GM21390 (cell line): Measurements from ENCODE around the gene CERS6.
"Not testable (repeated sequence)": the region's sequence is repeated elsewhere in the genome, so short reads cannot be mapped to it uniquely, and the experiment has no call there.

ENCODE experiments used
- ATAC-seq: cut with Tn5 transposase; IDR thresholded peaks from one replicate; pipeline ENCODE4 v1.9.1; 2021; ENCODE audit not compliant: unreplicated experiment

Gene CERS6

GRCh38 chr2:168495524-168495923 lies 39.5 kb downstream of the CERS6 start:
- peak; percentile 88 for ATAC-seq

- ATAC-seq: no peak
Observed at GRCh38 chr2:168496906-168497305, 40.8 kb downstream of the CERS6 start.

- no peak for ATAC-seq
Observed at GRCh38 chr2:168499500-168499899, 43.4 kb downstream of the CERS6 start.

- ATAC-seq: no peak
Observed at GRCh38 chr2:168500516-168500915, 44.4 kb downstream of the CERS6 start.

GRCh38 chr2:168501466-168502065 lies 45.5 kb downstream of the CERS6 start:
- ATAC-seq: no peak

GRCh38 chr2:168502852-168503251 lies 46.8 kb downstream of the CERS6 start:
- ATAC-seq: not testable (repeated sequence)

GRCh38 chr2:168503901-168504300 lies 47.8 kb downstream of the CERS6 start:
- ATAC-seq: no peak

GRCh38 chr2:168504323-168504722 lies 48.3 kb downstream of the CERS6 start:
- no peak for ATAC-seq

GRCh38 chr2:168510125-168510756 lies 54.2 kb downstream of the CERS6 start:
- ATAC-seq: no peak

- no peak for ATAC-seq
Observed at GRCh38 chr2:168514692-168515091, 58.6 kb downstream of the CERS6 start.

GRCh38 chr2:168515502-168515901 lies 59.4 kb downstream of the CERS6 start:
- no peak for ATAC-seq

- ATAC-seq: no peak
Observed at GRCh38 chr2:168517816-168518215, 61.7 kb downstream of the CERS6 start.

- peak; percentile 44 for ATAC-seq
Observed at GRCh38 chr2:168518555-168519066, 62.5 kb downstream of the CERS6 start.

- no peak for ATAC-seq
Observed at GRCh38 chr2:168519534-168520308, 63.6 kb downstream of the CERS6 start.

- ATAC-seq: no peak
Observed at GRCh38 chr2:168521053-168521741, 65.1 kb downstream of the CERS6 start.

GRCh38 chr2:168522446-168522845 lies 66.4 kb downstream of the CERS6 start:
- no peak for ATAC-seq

GRCh38 chr2:168524005-168524404 lies 67.9 kb downstream of the CERS6 start:
- ATAC-seq: no peak

GRCh38 chr2:168525020-168525419 lies 68.9 kb downstream of the CERS6 start:
- no peak for ATAC-seq

- ATAC-seq: no peak
Observed at GRCh38 chr2:168525716-168526446, 69.8 kb downstream of the CERS6 start.

GRCh38 chr2:168526641-168527040 lies 70.6 kb downstream of the CERS6 start:
- no peak for ATAC-seq

- ATAC-seq: no peak
Observed at GRCh38 chr2:168528016-168528415, 71.9 kb downstream of the CERS6 start.
